ENCODE results near the gene RHOG.

GRCh38 chr11:3833449-3833848 lies 7.3 kb downstream of the RHOG start:
- TF ChIP-seq, protein P1, sequence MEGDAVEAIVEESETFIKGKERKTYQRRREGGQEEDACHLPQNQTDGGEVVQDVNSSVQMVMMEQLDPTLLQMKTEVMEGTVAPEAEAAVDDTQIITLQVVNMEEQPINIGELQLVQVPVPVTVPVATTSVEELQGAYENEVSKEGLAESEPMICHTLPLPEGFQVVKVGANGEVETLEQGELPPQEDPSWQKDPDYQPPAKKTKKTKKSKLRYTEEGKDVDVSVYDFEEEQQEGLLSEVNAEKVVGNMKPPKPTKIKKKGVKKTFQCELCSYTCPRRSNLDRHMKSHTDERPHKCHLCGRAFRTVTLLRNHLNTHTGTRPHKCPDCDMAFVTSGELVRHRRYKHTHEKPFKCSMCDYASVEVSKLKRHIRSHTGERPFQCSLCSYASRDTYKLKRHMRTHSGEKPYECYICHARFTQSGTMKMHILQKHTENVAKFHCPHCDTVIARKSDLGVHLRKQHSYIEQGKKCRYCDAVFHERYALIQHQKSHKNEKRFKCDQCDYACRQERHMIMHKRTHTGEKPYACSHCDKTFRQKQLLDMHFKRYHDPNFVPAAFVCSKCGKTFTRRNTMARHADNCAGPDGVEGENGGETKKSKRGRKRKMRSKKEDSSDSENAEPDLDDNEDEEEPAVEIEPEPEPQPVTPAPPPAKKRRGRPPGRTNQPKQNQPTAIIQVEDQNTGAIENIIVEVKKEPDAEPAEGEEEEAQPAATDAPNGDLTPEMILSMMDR (IDR thresholded peaks at IDR 0.05 in 8 of 11, conservative IDR thresholded peaks at IDR 0.05 in 3 of 11): no peak
- TF ChIP-seq POLR2A (IDR thresholded peaks at IDR 0.05): no peak
- TF ChIP-seq POLR2AphosphoS5 (IDR thresholded peaks at IDR 0.05): no peak

All from spleen (tissue), 7 donors.